ENCODE data around the gene MLXIPL.
"Not testable (repeated sequence)": the region's sequence is repeated elsewhere in the genome, so short reads cannot be mapped to it uniquely, and the experiment has no call there.

The MLXIPL gene

DNA sequence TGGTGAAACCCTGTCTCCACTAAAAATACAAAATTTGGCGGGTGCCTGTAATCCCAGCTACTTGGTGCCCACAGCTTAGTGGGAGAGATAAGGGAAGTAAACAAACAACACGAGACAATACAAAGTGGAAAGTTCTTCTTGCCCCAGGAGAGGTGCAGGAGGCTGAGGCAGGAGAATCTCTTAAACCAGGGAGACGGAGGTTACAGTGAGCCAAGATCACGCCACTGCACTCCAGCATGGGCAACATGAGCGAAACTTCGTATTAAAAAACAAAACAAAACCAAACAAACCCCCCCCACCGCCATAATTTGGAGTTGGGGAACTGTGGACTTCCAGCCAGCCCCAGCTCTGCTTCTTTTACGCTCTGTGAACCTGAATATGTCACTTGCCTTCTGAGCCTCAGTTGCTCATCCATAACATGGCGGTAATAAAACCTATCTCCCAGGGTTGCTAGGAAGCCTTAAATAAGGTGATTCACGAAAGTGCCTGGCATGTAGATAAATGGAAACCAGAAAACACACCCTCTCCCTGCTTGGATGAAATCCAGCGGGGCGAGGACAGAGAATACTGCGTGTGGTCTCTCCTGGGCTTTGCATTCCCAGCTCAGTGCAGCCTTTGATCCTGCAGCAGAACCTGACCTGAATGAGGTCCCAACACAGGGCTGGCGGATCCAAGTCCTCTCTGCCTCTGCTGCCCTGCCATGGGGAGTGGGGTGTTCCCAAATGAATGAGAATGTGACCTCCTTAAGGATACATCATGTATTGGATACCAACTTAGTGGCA is 10.2 kb downstream of the MLXIPL start:
- no peak overlapping the region for H3K4me3 ChIP-seq (ENCODE audit: low read depth, low read length)
- in situ Hi-C loops (cut with HindIII; ENCODE audit: low sequenced_read_pairs), result loop anchor here (25.0 kb wide), 1 partner anchor 223 kb away; the partner anchor contains the start of genes CLDN4 and METTL27
- DNase-seq (ENCODE audit: low read depth), result no peak
- TF ChIP-seq, protein P1, sequence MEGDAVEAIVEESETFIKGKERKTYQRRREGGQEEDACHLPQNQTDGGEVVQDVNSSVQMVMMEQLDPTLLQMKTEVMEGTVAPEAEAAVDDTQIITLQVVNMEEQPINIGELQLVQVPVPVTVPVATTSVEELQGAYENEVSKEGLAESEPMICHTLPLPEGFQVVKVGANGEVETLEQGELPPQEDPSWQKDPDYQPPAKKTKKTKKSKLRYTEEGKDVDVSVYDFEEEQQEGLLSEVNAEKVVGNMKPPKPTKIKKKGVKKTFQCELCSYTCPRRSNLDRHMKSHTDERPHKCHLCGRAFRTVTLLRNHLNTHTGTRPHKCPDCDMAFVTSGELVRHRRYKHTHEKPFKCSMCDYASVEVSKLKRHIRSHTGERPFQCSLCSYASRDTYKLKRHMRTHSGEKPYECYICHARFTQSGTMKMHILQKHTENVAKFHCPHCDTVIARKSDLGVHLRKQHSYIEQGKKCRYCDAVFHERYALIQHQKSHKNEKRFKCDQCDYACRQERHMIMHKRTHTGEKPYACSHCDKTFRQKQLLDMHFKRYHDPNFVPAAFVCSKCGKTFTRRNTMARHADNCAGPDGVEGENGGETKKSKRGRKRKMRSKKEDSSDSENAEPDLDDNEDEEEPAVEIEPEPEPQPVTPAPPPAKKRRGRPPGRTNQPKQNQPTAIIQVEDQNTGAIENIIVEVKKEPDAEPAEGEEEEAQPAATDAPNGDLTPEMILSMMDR (IDR thresholded peaks at IDR 0.05; ENCODE audit: low read depth, low read length, missing control alignments), result no peak

DNA sequence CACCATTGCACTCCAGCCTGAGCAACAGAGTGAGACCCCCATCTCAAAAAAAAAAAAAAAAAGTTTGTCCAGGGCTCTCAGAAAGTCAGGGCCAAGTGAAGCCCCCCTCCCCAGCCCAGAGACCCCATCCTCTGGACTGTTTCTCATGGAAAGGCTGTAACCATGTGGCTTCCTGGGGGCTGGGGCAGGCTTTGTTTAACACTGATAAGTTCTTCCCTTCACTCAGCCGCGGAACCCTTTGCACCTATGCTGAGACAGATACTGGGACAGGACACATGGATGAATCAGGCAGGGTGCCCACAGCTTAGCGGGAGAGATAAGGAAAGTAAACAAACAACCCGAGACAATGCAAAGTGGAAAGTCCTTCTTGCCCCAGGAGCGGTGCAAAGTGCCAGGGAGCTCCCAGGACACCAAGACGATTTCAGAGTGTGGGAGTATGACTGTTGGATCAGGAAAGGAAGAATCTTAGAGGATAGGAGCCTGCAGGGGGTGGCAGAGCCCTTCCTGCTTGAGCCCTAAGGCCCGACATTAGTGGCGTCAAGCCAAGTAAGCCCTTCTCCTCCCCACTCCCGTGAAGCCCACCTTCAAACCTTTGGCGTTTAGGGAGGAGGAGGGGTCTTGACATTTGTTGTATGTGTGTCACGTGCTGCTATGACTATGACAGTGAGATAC is 11.6 kb downstream of the MLXIPL start:
- no peak for DNase-seq (ENCODE audit: low read depth)
- H3K4me3 ChIP-seq (ENCODE audit: low read depth, low read length), result no peak overlapping the region
- in situ Hi-C loops (cut with HindIII; ENCODE audit: low sequenced_read_pairs), result loop anchor here (25.0 kb wide), 1 partner anchor 225 kb away; the partner anchor contains the start of genes CLDN4 and METTL27
- TF ChIP-seq, protein P1 (IDR thresholded peaks at IDR 0.05; ENCODE audit: low read depth, low read length, missing control alignments), result no peak

DNA sequence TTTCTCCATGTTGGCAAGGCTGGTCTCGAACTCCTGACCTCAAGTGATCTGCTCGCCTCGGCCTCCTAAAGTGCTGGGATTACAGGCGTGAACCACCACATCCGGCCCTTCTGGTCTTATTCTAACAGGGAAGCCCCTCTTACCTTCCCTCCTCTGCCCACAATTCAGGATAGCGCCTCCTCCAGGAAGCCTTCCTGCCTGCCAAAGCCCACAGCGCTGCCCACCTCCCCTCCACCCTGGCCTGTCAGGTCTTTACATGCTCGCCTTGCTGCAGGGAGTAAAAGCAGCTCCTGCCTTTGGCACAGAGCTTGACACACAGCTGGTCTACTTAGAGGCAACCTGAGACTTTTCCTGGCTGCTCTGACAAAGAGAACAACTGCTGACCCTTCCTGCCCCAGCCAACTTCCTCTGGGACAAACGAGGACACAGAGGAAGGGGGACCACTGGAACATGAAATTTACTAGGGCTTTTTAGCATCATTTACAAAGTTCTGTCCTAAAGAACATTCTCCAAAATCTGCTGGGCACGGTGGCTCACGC is 13.2 kb downstream of the MLXIPL start:
- TF ChIP-seq, protein P1 (IDR thresholded peaks at IDR 0.05; ENCODE audit: low read depth, low read length, missing control alignments), result no peak
- H3K4me3 ChIP-seq (ENCODE audit: low read depth, low read length), result no peak overlapping the region
- no peak for DNase-seq (ENCODE audit: low read depth)
- in situ Hi-C loops (cut with HindIII; ENCODE audit: low sequenced_read_pairs), result loop anchor here (25.0 kb wide), 1 partner anchor 226 kb away; the partner anchor contains the start of genes CLDN4 and METTL27

DNA sequence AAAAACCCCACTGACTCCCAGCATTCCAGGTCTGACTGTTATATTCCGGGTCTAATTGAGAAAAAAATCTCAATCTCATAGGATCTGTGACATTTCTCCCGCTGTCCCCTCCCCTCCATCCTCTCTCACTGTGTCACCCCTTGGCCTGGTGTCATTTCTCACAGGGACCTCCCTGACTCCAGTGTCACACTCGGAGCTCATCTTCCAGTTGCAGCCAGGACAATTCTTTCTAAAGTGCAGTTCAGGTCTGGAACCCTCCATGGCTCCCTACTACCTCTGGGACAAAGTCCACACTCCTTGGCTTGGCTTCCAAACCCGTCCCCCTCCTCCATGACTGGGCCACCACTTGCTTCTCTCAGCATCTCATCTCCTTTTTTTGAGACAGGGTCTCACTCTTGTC is 14.2 kb downstream of the MLXIPL start:
- TF ChIP-seq, protein P1 (IDR thresholded peaks at IDR 0.05; ENCODE audit: low read depth, low read length, missing control alignments), result no peak
- no peak for DNase-seq (ENCODE audit: low read depth)
- in situ Hi-C loops (cut with HindIII; ENCODE audit: low sequenced_read_pairs), result loop anchor here (25.0 kb wide), 1 partner anchor 227 kb away; the partner anchor contains the start of genes CLDN4 and METTL27
- H3K4me3 ChIP-seq (ENCODE audit: low read depth, low read length), result no peak overlapping the region

DNA sequence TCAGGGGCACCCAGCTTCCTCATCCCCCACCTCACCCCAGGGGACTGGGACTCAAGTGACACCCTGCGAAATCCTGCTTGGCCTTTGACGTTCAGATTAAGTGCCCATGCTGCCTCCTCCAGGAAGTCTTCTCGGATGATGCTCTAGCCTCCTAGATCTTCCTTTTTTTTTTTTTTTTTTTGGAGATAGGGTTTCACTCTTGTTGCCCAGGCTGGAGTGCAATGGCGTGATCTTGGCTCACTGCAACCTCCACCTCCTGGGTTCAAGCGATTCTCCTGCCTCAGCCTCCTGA is 16.7 kb downstream of the MLXIPL start:
- H3K4me3 ChIP-seq (ENCODE audit: low read depth, low read length); DNase-seq (ENCODE audit: low read depth): not testable (repeated sequence)
- in situ Hi-C loops (cut with HindIII; ENCODE audit: low sequenced_read_pairs), result loop anchor here (25.0 kb wide), 1 partner anchor 230 kb away; the partner anchor contains the start of genes CLDN4 and METTL27

DNA sequence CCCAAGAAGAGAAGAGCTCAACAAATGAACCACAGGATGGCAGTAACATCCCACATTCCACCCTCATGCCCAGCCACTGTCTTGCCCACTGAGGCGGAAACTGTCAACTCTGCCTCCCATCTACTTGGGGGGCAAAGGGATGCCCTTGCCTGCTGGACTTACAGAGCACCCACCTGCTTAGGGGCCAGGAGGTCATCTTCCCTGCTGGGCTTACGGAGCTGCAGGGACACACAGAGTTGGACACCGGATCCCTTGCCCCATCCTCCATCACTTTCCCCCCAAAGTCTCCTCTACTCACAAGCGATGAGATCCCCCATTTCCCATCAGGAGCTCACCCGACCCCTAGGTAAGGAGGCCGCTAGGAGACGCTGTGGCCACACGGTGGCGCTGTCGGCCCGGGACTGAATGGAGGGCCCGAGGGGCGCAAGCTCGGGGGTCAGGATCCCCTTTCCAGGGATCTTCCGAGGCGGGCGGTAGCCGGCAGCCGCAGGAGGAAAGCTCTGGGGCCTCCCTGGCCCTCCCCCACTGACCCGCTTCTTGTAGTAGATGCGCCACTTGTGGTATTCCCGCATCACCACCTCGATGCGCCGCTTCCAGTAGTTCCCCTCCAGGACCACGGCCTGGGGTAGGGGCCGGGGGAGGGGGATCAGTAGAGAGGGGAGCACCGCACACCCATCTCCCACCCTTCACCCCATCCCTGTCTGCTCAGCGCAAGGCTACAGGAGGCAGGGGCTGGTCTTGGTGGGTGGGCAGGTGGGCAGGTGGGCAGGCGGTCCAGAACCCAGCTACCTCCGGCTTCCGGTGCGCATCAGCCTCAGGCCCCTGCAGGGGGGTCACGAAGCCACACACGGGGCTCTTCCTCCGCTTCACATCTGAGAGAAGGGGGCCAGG is 17.3 kb downstream of the MLXIPL start:
- TF ChIP-seq, protein P1 (IDR thresholded peaks at IDR 0.05; ENCODE audit: low read depth, low read length, missing control alignments), result peak; percentile 93
- H3K4me3 ChIP-seq (ENCODE audit: low read depth, low read length), result peak overlapping the region; percentile 16
- in situ Hi-C loops (cut with HindIII; ENCODE audit: low sequenced_read_pairs), result loop anchor here (25.0 kb wide), 1 partner anchor 230 kb away; the partner anchor contains the start of genes CLDN4 and METTL27
- no peak for DNase-seq (ENCODE audit: low read depth)

Measured in astrocyte of the cerebellum (primary cell).